ENCODE measurements around the gene HDGFL3.
"Not testable (repeated sequence)": the region's sequence is repeated elsewhere in the genome, so short reads cannot be mapped to it uniquely, and the experiment has no call there.

The HDGFL3 gene

DNA sequence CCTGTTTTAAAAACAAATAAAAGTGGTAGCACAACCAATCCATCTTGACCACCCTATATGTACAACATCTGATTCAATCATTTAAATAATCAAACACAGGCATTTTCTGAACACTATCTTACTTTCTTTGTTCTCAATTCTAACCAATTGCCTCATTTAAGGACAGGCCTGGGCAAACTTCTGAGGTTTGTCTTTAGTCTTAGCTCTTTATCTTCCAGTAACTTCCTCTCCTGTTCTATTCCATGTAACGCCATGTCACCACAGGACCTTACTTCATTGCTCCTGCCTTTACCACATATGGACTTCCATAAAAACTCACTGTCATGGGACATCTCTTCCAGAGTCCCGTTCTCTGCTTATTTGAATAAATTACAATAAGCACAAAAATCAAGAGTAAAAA, 14.9 kb downstream of the HDGFL3 start:
- no peak for DNase-seq

- no peak for DNase-seq
Observed at GRCh38 chr15:83190450-83190849, 17.2 kb downstream of the HDGFL3 start.

DNA sequence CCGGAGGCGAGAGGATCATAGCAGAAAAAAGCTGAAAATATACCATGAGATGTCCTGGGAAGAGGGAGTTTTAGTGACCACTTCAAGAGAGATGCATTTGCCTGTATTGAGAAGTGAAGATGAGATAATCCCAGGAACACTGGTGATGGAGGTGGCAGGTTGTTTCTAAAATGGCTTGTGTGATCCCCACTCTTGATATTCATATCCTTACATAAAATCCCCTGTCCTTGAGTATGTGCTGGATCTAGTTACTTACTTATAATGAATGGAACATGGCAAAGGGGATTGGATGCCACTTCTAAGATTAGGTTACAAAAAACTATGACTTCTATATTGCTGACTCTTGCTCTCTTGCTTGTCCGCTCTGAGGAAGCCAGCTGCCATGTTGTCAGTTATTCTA, 22.1 kb downstream of the HDGFL3 start:
- no peak for DNase-seq

DNA sequence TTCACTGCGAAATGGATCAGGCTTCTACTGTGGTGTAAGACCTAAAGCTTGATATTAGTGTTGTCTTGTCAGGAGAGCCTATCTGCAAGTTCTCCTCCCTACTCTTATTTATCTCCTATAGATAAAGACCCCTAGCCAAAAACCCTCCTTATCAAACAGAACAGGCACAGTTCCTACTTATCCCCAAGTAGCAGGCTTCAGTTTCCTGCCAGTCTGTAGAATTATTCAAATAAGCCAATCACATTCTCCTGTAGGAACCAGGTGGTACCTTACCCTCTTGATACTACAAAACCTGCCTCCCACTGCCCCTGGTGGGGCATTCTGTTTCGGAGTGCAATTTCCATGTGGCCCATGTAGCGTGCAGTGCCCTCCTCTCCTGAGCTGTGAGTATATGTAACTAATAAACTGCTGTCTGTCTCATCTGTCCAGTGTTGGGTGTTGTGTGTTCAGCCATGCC, 28.7 kb downstream of the HDGFL3 start:
- no peak for DNase-seq

GRCh38 chr15:83178390-83178789, 29.2 kb downstream of the HDGFL3 start:
- DNase-seq, result no peak

DNA sequence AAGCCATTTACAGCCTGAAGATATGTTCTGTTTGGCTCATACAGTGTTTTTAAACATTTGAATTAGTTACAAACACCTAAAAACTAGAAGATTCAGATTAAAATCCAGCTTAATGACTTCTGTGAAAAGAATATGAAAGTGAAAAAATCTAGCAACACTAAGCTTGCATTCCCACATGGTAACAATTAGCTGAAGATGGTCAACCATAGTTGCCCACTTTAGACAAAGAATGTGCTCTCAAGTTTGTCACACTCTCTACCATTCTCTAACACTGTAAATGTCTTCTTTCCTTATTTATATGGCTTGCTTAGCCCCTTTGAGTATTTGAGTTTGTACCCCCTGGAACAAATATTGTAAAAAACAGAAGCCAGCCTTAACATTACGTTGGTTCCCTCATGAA, 32.7 kb downstream of the HDGFL3 start:
- DNase-seq, result no peak

DNA sequence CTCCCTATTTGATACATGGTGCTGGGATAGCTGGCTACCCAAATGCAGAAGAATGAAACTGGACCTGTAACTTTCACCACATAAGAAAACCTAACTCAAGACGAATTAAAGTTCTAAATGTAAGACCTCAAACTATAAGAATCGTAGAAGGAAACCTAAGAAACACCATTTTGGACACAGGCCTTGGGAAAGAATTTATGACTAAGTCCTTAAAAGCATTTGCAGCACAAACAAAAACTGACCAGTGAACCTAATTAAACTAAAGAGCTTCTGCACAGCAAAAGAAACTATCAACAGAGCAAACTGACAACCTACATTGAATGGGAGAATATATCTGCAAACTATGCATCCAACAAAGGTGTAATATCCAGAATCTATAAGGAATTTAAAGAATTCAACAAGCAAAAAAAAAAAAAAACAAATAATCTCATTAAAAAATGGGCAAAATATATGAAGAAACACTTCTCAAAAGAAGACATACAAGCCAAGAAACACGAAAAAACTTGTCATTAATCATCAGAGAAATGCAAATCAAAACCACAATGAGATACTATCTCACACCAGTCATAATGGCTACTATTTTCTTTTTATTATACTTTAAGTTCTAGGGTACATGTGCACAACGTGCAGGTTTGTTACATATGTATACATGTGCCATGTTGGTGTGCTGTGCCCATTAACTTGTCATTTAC, 37.0 kb downstream of the HDGFL3 start:
- DNase-seq, result no peak

- DNase-seq, result not testable (repeated sequence)
Observed at GRCh38 chr15:83169576-83169975, 38.0 kb downstream of the HDGFL3 start.

DNA sequence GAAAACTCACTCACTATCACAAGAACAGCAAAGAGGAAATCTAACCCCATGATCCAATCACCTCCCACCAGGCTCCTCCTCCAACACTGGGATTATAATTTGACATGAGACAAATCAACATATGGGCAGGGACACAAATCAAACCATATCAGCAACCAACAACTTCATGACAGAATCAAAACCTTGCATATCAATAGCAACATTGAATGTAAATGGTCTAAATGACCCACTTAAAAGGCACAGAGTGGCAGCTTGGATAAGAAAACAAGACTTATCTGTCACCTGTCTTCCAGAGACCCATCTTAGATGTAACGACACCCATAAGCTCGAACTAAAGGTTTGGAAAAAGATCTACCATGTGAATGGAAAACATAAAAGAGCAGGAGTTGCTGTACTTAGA, 40.8 kb downstream of the HDGFL3 start:
- DNase-seq, result no peak

- DNase-seq, result no peak
Observed at GRCh38 chr15:83166218-83166617, 41.4 kb downstream of the HDGFL3 start.

DNA sequence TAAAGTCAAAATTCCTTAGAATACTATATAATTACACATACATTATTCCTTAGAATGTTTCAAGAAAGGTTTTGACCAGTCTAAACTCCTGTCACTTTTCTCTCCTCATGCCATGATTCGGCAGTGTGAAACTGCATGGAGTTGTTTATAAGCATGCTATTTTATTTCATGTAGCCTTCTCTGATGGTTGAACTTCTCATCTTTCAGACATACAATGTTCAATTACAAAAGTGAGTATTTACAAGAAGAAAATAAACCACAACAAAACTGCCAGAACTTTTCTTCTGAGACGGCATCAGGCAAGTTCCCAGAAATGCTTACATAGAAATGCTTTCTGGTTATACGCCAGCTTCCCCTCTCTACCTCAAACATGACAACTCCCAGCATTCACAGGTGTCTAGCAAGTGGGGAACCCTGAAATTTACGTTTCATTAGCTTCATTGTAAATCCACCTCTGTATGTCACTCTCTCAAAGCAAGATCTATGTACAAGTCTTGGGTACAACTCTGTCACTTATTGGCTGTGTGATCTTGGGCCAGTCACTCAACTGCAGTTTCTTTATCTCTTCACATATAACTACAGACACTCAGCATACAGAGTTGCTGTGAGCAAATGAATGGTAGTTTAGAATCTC, 42.7 kb downstream of the HDGFL3 start:
- no peak for DNase-seq

DNA sequence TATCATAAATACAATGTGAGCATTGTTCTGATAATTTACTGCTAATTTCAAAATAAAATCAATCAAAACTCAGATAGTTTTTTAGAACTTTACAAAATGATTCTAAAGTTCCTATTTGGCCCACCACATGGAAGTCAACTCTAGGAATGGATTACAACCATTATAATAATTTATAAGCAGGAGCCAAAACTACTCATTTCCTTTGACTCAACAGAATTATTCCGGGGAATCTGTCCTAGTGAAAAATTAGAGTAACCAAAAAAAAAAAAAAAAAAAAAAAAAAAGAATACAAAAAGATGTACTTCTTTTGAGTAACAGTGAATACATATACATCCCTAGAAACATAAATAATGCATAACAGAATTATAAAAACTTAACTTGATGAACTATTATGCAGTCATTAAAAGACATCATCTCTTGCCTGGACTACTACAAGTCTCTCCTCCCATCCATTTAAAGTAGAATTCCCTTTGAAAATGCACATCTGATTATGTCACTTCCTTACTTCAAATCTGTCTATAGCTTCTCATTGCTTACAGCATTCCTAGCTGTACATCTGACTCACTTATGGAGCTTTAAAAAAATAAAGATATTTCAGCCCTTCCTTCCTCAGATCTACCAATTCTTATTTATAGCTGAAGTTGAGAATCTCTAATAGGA, 43.4 kb downstream of the HDGFL3 start:
- DNase-seq, result no peak

DNA sequence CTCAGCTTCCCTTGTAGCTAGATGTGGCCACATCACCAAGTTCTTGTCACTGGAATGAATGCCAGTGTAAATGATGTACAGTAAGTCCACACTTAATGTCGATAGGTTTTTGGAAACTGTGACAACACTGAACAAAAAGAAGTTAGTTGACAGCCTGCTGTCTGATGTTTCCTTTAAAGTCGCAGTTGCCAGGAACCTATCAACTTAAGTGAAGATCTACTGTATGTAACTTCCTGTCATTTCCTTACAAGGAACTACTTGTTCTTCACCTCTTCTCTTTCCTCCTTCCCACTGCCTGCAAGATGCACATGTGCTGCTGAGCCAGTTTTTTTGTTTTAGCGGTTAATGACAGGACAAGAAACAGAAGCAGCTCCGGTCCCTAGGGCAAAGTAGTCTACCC, 44.6 kb downstream of the HDGFL3 start:
- DNase-seq, result no peak

GRCh38 chr15:83160741-83161140, 46.9 kb downstream of the HDGFL3 start:
- DNase-seq, result no peak

GRCh38 chr15:83158393-83158792, 49.2 kb downstream of the HDGFL3 start:
- DNase-seq, result no peak

DNA sequence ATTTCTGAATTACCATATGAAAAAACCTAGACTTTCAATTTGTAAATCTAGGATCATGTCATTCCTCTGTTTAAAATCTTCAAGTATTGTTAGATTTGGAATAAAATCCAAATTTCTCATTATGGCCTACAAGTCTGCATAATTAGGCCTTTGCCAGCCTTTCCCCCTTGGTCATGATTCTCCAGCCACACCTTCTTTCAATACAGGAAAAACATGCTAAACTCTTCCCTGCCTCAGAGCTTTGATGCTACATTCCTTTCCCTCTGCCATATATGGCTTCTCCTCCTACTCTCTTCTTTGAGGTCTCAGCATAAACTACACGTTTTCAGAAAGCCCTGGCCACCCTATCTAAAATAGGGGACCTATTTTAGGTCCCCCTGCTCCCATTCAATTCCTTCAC, 51.7 kb downstream of the HDGFL3 start:
- DNase-seq, result no peak

- DNase-seq, result no peak
Observed at GRCh38 chr15:83153288-83153687, 54.3 kb downstream of the HDGFL3 start.

- DNase-seq, result no peak
Observed at GRCh38 chr15:83144771-83145170, 62.9 kb downstream of the HDGFL3 start.

GRCh38 chr15:83142151-83142550, 65.5 kb downstream of the HDGFL3 start:
- not testable (repeated sequence) for DNase-seq

GRCh38 chr15:83132861-83133523, 74.6 kb downstream of the HDGFL3 start:
- no peak for DNase-seq

DNA sequence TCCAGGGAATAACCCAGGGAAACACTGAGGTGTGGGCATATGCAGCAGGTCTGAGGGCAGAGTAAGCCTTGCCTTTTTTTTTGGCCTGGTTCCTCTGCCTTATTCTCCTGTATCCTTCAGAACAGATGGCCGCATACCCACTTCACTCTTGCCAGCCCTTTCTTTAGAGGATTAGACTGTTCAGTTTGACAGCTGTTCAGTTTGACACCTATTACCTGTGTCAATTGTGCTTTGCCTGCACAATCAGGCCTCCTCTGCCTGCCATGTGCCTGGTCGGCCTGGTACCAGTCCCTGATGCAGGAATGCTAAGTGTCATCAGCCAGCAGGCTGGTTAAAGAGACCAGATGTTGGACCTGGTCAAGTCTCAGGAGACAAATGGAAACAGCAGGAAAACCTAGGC, 77.8 kb downstream of the HDGFL3 start:
- DNase-seq, result no peak

DNA sequence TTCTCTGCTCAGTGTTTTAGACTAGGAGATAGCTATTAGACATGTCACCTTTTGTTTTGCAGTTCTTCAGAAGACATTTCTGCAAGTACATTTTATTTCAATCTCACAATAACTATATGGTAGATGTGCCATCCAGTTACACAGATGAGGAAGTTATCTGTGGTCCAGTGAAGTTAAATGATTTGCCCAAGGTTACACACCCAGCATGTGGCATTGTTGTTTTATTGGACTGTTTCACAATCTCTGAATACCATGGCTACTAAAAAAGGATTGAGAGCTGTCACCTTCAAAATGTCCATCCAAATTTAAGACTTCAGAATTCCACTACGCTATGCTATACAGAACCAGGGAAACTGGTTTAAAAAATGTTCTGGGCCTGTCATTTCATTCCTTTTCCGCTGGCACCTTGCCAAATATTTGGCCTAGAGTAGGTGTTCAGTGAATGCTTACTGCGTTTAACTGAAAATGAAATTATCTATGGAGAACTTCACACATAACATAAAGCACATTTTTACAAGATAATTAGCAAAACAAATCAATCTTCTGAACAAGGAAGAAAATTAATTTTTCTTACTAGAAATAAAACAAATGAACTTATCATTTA, 80.0 kb downstream of the HDGFL3 start:
- no peak for DNase-seq

- DNase-seq, result no peak
Observed at GRCh38 chr15:83123529-83123928, 84.1 kb downstream of the HDGFL3 start.
